Measurements from ENCODE around the gene HARS1. TPM values are rescaled to one million over a fixed set of nuclear protein-coding genes. Genes with fewer than 3 reads are reported as not detected.
A peak's percentile ranks its signal among the peaks of the same experiment; 100 is the strongest.
"Not testable (repeated sequence)": the region's sequence is repeated elsewhere in the genome, so short reads cannot be mapped to it uniquely, and the experiment has no call there.

HARS1 gene
- total and polyA plus RNA-seq, 12 donors, result 36.4 to 111 (median 61.7) TPM

DNA sequence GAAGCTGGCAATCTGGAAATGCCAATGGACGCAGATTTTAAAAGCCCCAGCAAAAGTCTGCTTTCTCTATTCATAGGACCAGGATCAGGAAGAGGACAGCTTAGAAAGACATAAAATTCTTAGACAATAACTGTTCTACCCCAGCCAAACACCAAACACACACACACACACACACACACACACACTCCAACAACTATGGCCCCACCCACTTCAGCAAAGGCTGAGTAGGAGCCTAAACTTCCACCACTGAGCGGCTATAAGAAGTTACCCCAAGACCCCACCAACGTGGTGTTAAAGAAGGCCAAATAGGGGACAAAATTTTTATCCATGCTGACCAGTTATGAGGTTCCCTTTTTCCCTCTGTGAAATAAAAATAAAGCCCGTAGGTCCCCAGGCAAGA, 41.9 kb upstream of the HARS1 start:
- H3K4me3 ChIP-seq, result no peak overlapping the region
- no peaks in the 10 kb centered on the region for H3K4me1 ChIP-seq (replicated peaks in 1 of 2)
- no peaks in the 10 kb centered on the region for H3K9me3 ChIP-seq (replicated peaks in 1 of 3)
- intact Hi-C loops (cut with DNase I), result no loop called here
- no peak overlapping the region for H3K27ac ChIP-seq
- H3K36me3 ChIP-seq (replicated peaks in 1 of 2), result no peaks in the 10 kb centered on the region
- H3K27me3 ChIP-seq, result peaks cover 2% of the 10 kb centered on the region
- no peak for DNase-seq
- TF ChIP-seq POLR2A (IDR thresholded peaks at IDR 0.05), result no peak
- TF ChIP-seq, protein P1, sequence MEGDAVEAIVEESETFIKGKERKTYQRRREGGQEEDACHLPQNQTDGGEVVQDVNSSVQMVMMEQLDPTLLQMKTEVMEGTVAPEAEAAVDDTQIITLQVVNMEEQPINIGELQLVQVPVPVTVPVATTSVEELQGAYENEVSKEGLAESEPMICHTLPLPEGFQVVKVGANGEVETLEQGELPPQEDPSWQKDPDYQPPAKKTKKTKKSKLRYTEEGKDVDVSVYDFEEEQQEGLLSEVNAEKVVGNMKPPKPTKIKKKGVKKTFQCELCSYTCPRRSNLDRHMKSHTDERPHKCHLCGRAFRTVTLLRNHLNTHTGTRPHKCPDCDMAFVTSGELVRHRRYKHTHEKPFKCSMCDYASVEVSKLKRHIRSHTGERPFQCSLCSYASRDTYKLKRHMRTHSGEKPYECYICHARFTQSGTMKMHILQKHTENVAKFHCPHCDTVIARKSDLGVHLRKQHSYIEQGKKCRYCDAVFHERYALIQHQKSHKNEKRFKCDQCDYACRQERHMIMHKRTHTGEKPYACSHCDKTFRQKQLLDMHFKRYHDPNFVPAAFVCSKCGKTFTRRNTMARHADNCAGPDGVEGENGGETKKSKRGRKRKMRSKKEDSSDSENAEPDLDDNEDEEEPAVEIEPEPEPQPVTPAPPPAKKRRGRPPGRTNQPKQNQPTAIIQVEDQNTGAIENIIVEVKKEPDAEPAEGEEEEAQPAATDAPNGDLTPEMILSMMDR (IDR thresholded peaks at IDR 0.05), result no peak
- WGBS, 4 donors, result 40 to 70% (median 58%) methylated on average over 4 of the region's 4 CpGs

DNA sequence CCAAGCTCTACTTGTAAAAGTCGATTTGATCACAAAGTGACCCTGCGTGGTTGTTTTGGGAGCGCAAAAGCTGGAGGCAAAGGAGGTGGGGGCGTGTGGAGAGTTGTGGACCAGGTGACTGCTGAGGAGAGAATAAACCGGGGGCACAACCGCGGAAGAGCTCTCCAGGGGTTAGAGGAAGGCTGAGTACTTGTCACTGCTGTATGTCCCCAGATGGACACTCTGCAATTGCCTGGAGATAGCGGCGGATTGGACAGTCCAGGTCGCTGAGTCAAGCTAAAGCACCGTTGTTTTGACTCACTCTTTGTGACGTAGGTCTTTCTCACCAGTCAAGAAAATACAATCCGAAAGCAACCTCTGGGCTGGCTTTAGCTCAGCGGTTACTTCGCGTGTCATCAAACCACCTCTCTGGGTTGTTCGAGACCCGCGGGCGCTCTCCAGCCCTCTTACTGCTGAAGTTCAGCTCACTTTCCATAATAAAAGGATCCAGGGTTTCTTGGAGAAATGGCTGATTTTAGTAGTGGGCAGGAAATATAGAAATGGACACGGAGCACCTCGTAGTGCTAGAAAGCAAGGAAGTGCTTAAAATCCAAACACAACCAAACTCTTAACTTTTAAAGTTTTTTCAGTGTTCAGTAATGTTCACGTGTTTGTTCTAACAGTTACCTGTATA, 34.8 kb upstream of the HARS1 start:
- intact Hi-C loops (cut with DNase I), result no loop called here
- TF ChIP-seq, protein P1 (IDR thresholded peaks at IDR 0.05), result no peak
- TF ChIP-seq POLR2A (IDR thresholded peaks at IDR 0.05), result peak in 1 of 2 donors; percentile 64
- Histone ChIP-seq H3K36me3 (replicated peaks in 1 of 2) (no peaks in the 10 kb centered on the region), H3K27me3 (no peaks in the 10 kb centered on the region), H3K4me1 (replicated peaks in 1 of 2) (no peaks in the 10 kb centered on the region), H3K4me3 (peak overlapping the region in 1 of 4 donors; percentile 29), H3K27ac (peak overlapping the region in 2 of 5 donors; percentile 31 to 68), H3K9me3 (replicated peaks in 1 of 3) (no peaks in the 10 kb centered on the region)
- DNase-seq, result peak; percentile 77 to 95 (median 82)
- 7 to 14% (median 9%) methylated on average over 23 of the region's 23 CpGs for WGBS, 4 donors

DNA sequence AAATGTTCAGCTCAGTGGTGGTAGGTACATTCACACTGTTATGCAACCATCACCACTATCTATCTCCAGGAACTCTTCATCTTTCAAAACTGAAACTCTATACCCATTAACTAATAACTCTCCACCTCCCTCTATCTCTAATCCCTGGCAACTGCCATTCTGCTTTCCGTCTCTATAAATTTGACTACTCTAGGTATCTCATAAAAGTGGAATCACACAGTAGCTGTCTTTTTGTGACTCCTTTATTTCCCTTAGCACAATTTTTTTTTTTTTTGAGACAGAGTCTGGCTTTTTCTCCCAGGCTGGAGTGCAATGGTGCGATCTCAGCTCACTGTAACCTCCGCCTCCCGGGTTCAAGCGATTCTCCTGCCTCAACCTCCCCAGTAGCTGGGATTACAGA, 30.2 kb upstream of the HARS1 start:
- intact Hi-C loops (cut with DNase I); H3K27ac ChIP-seq; H3K36me3 ChIP-seq (replicated peaks in 1 of 2); H3K27me3 ChIP-seq; H3K9me3 ChIP-seq (replicated peaks in 1 of 3); DNase-seq; H3K4me3 ChIP-seq; H3K4me1 ChIP-seq (replicated peaks in 1 of 2): not testable (repeated sequence)
- WGBS, 4 donors, result 77 to 85% (median 79%) methylated on average over 5 of the region's 5 CpGs

DNA sequence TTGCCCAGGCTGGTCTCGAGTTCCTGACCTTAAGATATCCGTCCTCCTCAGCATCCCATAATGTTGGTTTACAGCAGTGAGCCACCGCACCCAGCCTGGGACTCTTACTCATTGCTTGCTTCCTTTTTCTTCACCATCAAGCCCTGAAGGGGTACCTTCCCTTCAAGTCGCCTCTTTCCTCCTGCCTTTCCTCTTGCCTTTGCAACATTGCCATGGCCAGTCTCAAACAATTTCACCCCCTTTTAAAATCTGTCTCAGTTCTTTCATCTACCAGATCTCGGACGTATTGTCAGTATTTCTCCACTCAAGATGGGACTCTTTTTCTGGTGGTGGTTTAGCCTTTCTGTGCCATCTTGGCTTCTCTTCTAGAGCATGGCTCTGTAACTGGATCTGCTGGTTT, 29.6 kb upstream of the HARS1 start:
- H3K4me1 ChIP-seq (replicated peaks in 1 of 2); H3K27me3 ChIP-seq; H3K36me3 ChIP-seq (replicated peaks in 1 of 2); H3K9me3 ChIP-seq (replicated peaks in 1 of 3); intact Hi-C loops (cut with DNase I); DNase-seq; H3K4me3 ChIP-seq; H3K27ac ChIP-seq: not testable (repeated sequence)
- 51 to 58% (median 54%) methylated on average over 6 of the region's 6 CpGs for WGBS, 4 donors

DNA sequence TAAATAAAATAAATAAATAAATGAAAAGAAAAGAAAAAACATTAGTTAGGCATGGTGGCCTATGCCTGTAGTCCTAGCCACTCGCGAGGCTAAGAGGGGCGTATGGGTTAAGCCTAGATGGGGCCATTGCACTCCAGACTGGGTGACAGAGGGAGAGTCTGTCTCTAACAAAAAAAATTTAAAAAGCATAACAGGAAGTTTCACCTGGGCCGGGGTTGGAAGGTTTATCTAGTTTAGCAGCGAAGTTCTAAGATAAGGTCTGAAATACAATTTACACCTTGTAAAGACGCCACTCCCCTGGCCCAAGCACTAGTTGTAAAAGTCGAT, 27.1 kb upstream of the HARS1 start:
- WGBS, 4 donors, result 49 to 69% (median 60%) methylated on average over 7 of the region's 7 CpGs
- DNase-seq, result no peak
- Histone ChIP-seq H3K9me3 (replicated peaks in 1 of 3) (no peaks in the 10 kb centered on the region), H3K27ac (peak overlapping the region; percentile 10 to 85 (median 72)), H3K27me3 (no peaks in the 10 kb centered on the region), H3K4me1 (replicated peaks in 1 of 2) (no peaks in the 10 kb centered on the region), H3K36me3 (replicated peaks in 1 of 2) (no peaks in the 10 kb centered on the region), H3K4me3 (peak overlapping the region in 2 of 4 donors; percentile 37 to 38)
- intact Hi-C loops (cut with DNase I), result loop anchor here in 1 of 2 donors (10.0 kb wide), 1 partner anchor 353 kb away; the partner anchor contains the start of gene SLC4A9
- TF ChIP-seq, protein P1 (IDR thresholded peaks at IDR 0.05), result no peak
- no peak for TF ChIP-seq POLR2A (IDR thresholded peaks at IDR 0.05)

DNA sequence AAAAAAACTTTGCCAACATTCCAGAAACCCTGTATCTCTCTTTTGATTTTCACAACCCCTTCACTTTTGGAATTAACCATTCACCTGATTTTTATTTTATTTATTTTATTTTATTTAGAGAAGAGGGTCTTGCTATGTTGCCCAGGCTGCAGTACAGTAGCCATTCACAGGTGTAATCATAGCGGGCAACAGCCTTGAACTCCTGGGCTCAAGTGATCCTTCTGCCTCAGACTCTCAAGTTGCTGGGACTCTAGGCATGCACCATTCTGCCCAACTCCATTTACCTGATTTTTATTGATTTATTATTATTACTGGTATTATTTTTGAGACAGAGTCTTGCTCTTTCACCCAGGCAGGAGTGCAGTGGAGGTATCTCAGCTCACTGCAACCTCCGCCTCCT, 25.1 kb upstream of the HARS1 start:
- H3K27ac ChIP-seq; DNase-seq; H3K4me3 ChIP-seq; H3K9me3 ChIP-seq (replicated peaks in 1 of 3); H3K36me3 ChIP-seq (replicated peaks in 1 of 2); H3K4me1 ChIP-seq (replicated peaks in 1 of 2); H3K27me3 ChIP-seq: not testable (repeated sequence)
- intact Hi-C loops (cut with DNase I), result loop anchor here in 1 of 2 donors (10.0 kb wide), 1 partner anchor 351 kb away; the partner anchor contains the start of gene SLC4A9
- 83 to 92% (median 85%) methylated on average over 2 of the region's 2 CpGs for WGBS, 4 donors
